Measurements from ENCODE around the gene SRSF3.
"Not testable (repeated sequence)": the region's sequence is repeated elsewhere in the genome, so short reads cannot be mapped to it uniquely, and the experiment has no call there.

SRSF3 gene

DNA sequence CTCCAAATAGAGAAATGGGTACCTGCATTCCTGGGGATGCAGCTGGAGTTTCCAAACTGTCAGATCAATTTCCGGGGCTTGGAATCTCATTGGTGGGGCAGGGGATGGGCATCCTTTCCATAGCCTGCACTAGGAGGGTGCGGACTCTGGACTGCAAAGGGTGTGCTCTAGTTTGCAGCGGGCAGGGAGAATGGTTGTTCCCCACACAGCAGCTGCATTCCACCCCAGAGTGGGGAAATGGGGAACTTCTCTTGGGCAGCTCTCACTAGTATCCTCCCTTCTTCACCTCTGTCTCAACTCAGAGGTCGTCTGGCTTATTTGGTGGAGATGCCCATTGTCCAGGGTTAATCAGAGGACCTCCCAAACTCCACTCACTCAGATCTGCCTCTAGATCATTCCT, 49.8 kb downstream of the SRSF3 start:
- H3K27me3 ChIP-seq: no peaks in the 10 kb centered on the region
- no peak for DNase-seq
- H3K9me3 ChIP-seq: no peaks in the 10 kb centered on the region
- H3K36me3 ChIP-seq: no peaks in the 10 kb centered on the region
- TF ChIP-seq, protein P1, sequence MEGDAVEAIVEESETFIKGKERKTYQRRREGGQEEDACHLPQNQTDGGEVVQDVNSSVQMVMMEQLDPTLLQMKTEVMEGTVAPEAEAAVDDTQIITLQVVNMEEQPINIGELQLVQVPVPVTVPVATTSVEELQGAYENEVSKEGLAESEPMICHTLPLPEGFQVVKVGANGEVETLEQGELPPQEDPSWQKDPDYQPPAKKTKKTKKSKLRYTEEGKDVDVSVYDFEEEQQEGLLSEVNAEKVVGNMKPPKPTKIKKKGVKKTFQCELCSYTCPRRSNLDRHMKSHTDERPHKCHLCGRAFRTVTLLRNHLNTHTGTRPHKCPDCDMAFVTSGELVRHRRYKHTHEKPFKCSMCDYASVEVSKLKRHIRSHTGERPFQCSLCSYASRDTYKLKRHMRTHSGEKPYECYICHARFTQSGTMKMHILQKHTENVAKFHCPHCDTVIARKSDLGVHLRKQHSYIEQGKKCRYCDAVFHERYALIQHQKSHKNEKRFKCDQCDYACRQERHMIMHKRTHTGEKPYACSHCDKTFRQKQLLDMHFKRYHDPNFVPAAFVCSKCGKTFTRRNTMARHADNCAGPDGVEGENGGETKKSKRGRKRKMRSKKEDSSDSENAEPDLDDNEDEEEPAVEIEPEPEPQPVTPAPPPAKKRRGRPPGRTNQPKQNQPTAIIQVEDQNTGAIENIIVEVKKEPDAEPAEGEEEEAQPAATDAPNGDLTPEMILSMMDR (IDR thresholded peaks at IDR 0.05; ENCODE audit: low read depth, low read length): no peak
- H3K4me1 ChIP-seq: peaks cover 10% of the 10 kb centered on the region
- H3K4me3 ChIP-seq (ENCODE audit: low read depth, low read length): no peak overlapping the region

DNA sequence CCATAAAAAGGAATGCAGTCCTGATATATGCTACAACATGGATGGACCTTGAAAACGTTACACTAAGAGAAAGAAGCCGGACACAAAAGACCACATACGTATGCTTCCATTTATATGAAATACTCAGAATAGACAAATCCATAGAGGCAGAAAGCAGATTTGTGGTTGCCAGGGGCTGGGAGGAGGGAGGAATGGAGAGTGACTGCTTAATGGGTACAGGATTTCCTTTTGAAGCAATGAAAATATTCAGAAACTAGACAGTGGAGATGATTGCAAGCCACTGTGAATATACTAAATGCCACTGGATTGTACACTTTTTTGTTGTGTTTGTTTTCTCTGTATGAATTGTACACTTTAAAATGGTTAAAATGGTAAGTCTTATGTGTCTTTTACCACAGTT, 54.9 kb downstream of the SRSF3 start:
- no peak overlapping the region for H3K4me3 ChIP-seq (ENCODE audit: low read depth, low read length)
- no peaks in the 10 kb centered on the region for H3K9me3 ChIP-seq
- TF ChIP-seq, protein P1 (IDR thresholded peaks at IDR 0.05; ENCODE audit: low read depth, low read length): no peak
- no peaks in the 10 kb centered on the region for H3K27me3 ChIP-seq
- no peaks in the 10 kb centered on the region for H3K36me3 ChIP-seq
- DNase-seq: no peak
- peaks cover 11% of the 10 kb centered on the region for H3K4me1 ChIP-seq

DNA sequence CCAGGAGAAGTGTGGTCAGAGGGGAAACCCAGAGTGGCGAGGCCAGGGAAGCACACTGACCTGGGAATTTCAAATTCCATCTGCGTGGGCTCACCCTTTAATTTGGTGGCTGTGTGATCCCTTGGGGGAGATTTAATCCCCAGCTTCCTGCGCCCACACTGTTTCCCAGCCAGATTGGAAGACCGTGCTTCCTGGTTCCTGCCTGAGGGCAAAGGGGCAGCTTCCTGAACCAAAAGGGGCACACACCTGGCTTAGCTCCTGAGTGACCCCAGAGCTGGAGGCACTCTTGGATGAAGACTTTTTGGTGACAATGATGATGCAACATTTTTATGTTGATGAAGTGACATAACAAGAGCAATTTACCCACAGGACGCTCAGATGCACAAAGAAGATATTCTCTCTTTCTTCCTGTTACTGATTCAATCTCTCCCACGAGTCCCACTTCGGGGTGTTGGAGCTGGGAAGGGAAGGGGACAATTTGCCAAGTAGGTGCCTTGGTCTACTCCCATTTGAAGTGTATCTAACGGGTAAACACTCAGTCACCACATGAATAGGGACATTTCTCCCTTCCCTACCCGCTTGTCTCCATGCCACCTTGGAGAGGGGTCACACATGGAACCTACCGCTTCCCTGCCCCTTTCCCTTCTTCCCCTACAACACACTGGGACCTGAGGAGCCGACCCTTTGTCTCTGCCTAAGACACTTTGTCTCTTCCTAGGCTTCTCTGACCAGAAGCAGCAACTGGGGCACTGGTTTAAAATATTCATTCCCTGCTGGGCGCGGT, 55.7 kb downstream of the SRSF3 start:
- DNase-seq: no peak

DNA sequence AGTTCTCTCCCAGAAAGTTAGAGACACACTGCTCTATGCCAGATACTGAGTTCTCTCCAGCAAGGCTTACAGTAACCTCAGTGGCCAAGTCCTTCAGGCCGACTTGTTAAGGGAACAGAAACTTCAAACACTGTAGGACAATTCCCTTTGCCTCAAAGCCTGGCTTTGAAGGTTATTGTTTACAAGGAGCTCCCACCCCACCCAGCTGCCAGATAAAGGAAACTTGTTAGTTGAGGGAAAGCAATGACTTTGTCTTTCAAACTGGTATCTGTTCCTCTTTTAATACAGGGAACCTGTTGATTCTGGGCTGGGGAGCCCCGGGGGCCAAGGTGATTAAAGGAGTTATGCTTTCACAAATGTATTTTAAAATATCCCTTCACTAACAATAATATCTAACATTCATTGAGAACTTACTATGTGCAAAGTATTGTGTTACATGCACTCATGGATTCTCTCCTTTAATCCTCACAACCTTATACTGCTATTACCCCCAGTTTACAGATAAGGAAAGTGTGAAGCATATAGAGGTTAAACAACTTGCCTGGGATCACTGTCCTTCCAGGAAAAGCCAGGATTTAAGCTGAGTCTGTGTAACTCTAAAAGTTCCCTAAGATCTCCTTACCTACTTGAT, 56.8 kb downstream of the SRSF3 start:
- no peak overlapping the region for H3K4me3 ChIP-seq (ENCODE audit: low read depth, low read length)
- H3K9me3 ChIP-seq: no peaks in the 10 kb centered on the region
- TF ChIP-seq, protein P1 (IDR thresholded peaks at IDR 0.05; ENCODE audit: low read depth, low read length): no peak
- peaks cover 12% of the 10 kb centered on the region for H3K4me1 ChIP-seq
- no peak for DNase-seq
- no peaks in the 10 kb centered on the region for H3K36me3 ChIP-seq
- no peaks in the 10 kb centered on the region for H3K27me3 ChIP-seq

More for the DNA sequence above, 55.7 kb downstream of the SRSF3 start:
- H3K36me3 ChIP-seq: no peaks in the 10 kb centered on the region
- peaks cover 14% of the 10 kb centered on the region for H3K4me1 ChIP-seq
- TF ChIP-seq, protein P1 (IDR thresholded peaks at IDR 0.05; ENCODE audit: low read depth, low read length): no peak
- H3K27me3 ChIP-seq: no peaks in the 10 kb centered on the region
- H3K9me3 ChIP-seq: no peaks in the 10 kb centered on the region
- H3K4me3 ChIP-seq (ENCODE audit: low read depth, low read length): no peak overlapping the region

DNA sequence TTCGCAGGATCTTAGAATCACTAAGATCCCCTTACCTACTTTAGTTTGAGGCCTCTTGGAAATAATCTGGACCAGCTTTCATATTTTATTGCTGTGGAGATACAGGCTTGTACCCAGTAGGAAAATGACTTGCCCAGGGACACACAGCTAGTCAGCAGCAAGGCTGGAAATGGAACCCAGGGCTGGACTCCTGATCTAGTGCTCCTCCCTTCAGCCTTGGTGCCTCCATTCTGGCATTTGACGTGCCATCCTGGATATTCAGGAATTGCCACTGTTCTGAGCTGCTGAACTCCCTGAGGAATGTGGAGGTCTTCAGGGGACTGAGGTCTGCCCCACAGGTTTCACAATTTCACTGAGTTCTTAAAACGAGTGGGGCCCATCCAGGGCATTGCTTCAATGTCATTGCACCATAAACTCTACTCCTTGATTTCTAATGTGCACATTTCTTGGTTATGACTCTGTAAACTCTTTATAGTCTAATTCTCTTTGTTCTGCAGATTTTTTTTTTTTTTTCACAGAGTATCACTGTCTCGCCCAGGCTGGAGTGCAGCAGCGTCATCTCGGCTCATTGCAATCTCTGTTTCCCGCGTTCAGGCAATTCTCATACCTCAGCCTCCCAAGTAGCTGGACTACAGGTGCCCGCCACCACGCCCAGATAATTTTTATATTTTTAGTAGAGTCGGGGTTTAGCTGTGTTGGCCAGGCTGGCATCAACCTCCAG, 57.7 kb downstream of the SRSF3 start:
- no peak for DNase-seq
- no peaks in the 10 kb centered on the region for H3K27me3 ChIP-seq
- peaks cover 12% of the 10 kb centered on the region for H3K4me1 ChIP-seq
- H3K9me3 ChIP-seq: no peaks in the 10 kb centered on the region
- TF ChIP-seq, protein P1 (IDR thresholded peaks at IDR 0.05; ENCODE audit: low read depth, low read length): no peak
- H3K4me3 ChIP-seq (ENCODE audit: low read depth, low read length): no peak overlapping the region
- no peaks in the 10 kb centered on the region for H3K36me3 ChIP-seq

DNA sequence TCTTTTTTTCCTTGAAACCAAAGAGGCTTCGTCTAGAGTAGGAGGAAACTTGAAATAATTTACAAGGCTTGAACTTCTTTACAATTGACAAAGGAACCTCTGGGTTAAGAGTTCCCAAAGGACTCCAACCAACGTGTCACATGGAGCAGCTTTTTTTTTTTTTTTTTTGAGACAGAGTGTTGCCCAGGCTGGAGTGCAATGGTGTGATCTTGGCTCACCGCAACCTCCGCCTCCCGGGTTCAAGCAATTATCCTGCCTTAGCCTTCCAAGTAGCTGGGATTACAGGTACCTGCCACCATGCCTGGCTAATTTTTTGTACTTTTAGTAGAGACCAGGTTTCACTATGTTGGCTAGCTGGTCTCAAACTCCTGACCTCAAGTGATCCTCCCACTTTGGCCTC, 60.3 kb downstream of the SRSF3 start:
- H3K36me3 ChIP-seq; H3K4me3 ChIP-seq (ENCODE audit: low read depth, low read length); DNase-seq; H3K9me3 ChIP-seq; H3K27me3 ChIP-seq: not testable (repeated sequence)
- H3K4me1 ChIP-seq: peaks cover 12% of the 10 kb centered on the region
